Body of pancreas (tissue), 4 donors: ENCODE data around the gene LMX1A.

Experiments used
- POLR2A ChIP-seq, 3 donors: fragments of 450-650 bp; IDR thresholded peaks; one replicate each; pipeline ENCODE4 v1.6.1; 2016; ENCODE audit warnings: antibody characterized with exemption in 3 of 3, mild to moderate bottlenecking in 2 of 3
- TF ChIP-seq, protein P1 (sequence below), 7 experiments: fragments of 450-650 bp in 4 of 7; fragments of 200-600 bp in 3 of 7; sonication (generic) in 3 of 7; IDR thresholded peaks; one replicate each; pipeline ENCODE4 v1.5.1; 2016 to 2019; ENCODE audit warnings: antibody characterized with exemption in 7 of 7

DNA sequence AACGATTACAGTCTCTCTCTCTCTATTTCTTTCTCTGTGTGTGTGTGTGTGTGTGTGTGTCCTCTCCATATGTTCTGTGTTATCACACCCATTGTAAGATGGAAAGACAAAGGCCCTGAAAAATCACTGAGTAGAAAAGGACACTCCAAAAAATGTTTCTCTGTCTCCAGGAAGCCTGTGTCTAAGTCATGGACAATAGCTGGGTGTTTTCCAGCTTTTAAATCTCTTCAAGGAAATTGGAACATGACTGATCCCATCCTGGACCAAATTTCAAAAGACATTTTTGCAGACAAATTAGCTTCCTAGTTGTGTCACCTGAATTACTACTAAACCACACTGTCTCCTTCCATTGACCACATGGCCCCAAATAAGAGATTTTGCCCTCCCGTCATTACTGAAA lies 31.0 kb upstream of the LMX1A start:
- TF ChIP-seq, protein P1, sequence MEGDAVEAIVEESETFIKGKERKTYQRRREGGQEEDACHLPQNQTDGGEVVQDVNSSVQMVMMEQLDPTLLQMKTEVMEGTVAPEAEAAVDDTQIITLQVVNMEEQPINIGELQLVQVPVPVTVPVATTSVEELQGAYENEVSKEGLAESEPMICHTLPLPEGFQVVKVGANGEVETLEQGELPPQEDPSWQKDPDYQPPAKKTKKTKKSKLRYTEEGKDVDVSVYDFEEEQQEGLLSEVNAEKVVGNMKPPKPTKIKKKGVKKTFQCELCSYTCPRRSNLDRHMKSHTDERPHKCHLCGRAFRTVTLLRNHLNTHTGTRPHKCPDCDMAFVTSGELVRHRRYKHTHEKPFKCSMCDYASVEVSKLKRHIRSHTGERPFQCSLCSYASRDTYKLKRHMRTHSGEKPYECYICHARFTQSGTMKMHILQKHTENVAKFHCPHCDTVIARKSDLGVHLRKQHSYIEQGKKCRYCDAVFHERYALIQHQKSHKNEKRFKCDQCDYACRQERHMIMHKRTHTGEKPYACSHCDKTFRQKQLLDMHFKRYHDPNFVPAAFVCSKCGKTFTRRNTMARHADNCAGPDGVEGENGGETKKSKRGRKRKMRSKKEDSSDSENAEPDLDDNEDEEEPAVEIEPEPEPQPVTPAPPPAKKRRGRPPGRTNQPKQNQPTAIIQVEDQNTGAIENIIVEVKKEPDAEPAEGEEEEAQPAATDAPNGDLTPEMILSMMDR (IDR thresholded peaks at IDR 0.05): no peak
- no peak for TF ChIP-seq POLR2A (IDR thresholded peaks at IDR 0.05)
